Fibroblast of lung (primary cell): ENCODE measurements around the gene AKT2.

Experiments used
- EZH2 ChIP-seq: IDR thresholded peaks from 2 replicates; pipeline ENCODE4 v1.5.1; 2012; ENCODE audit warnings: low read length, control low read depth, mild to moderate bottlenecking; ENCODE audit errors: missing control alignments
- TF ChIP-seq, protein P1 (sequence below), 2 donors: IDR thresholded peaks in 1 of 2; conservative IDR thresholded peaks in 1 of 2; 1 replicate in 1 of 2; 2 replicates in 1 of 2; pipeline ENCODE4 v1.5.1; 2011 to 2012; ENCODE audit warnings: low read length in 2 of 2, control low read depth in 1 of 2, inconsistent platforms in 1 of 2, low read depth in 1 of 2, mild to moderate bottlenecking in 1 of 2

- TF ChIP-seq EZH2 = no peak
- TF ChIP-seq, protein P1, sequence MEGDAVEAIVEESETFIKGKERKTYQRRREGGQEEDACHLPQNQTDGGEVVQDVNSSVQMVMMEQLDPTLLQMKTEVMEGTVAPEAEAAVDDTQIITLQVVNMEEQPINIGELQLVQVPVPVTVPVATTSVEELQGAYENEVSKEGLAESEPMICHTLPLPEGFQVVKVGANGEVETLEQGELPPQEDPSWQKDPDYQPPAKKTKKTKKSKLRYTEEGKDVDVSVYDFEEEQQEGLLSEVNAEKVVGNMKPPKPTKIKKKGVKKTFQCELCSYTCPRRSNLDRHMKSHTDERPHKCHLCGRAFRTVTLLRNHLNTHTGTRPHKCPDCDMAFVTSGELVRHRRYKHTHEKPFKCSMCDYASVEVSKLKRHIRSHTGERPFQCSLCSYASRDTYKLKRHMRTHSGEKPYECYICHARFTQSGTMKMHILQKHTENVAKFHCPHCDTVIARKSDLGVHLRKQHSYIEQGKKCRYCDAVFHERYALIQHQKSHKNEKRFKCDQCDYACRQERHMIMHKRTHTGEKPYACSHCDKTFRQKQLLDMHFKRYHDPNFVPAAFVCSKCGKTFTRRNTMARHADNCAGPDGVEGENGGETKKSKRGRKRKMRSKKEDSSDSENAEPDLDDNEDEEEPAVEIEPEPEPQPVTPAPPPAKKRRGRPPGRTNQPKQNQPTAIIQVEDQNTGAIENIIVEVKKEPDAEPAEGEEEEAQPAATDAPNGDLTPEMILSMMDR (conservative IDR thresholded peaks at IDR 0.05 in 1 of 2, IDR thresholded peaks at IDR 0.05 in 1 of 2; ENCODE audit: low read depth in 1 of 2, low read length in 2 of 2) = no peak
Measured at GRCh38 chr19:40204381-40204780, 80.8 kb downstream of the AKT2 start.
